Neuronal stem cell (in vitro differentiated cells): Measurements from ENCODE around the gene FBXL7.

Source experiments
- DNase-seq: peaks from one replicate; pipeline ENCODE4 v3.0.0-alpha.2; 2013; ENCODE audit warnings: low spot score
- H2AFZ ChIP-seq: one replicate; pipeline ENCODE4 v1.6.1; 2013; ENCODE audit warnings: mild to moderate bottlenecking, low read length, inconsistent platforms
- H2AK5ac ChIP-seq: 2 replicates; pipeline ENCODE4 v1.6.1; 2013; ENCODE audit warnings: low read depth, mild to moderate bottlenecking, inconsistent platforms, low read length, moderate library complexity, mixed read lengths
- H2BK120ac ChIP-seq: 2 replicates; pipeline ENCODE4 v1.6.1; 2013; ENCODE audit warnings: low read depth, mild to moderate bottlenecking, inconsistent platforms, low read length, moderate library complexity, mixed read lengths
- H2BK12ac ChIP-seq: one replicate; pipeline ENCODE4 v1.6.1; 2013; ENCODE audit warnings: low read length, inconsistent platforms
- H2BK15ac ChIP-seq: 2 replicates; pipeline ENCODE4 v1.6.1; 2013; ENCODE audit warnings: mild to moderate bottlenecking, low read length, inconsistent platforms, mixed read lengths
- H2BK5ac ChIP-seq: one replicate; pipeline ENCODE4 v1.6.1; 2013; ENCODE audit warnings: inconsistent platforms, mild to moderate bottlenecking, low read length, moderate library complexity
- H3K14ac ChIP-seq: one replicate; pipeline ENCODE4 v1.6.1; 2013; ENCODE audit warnings: low read length, inconsistent platforms
- H3K18ac ChIP-seq: 2 replicates; pipeline ENCODE4 v1.6.1; 2013; ENCODE audit warnings: low read length, inconsistent platforms
- H3K23ac ChIP-seq: 2 replicates; pipeline ENCODE4 v1.6.1; 2013; ENCODE audit warnings: low read depth, mild to moderate bottlenecking, mixed read lengths, low read length, inconsistent platforms; ENCODE audit not compliant: poor library complexity
- H3K27ac ChIP-seq: replicated peaks from 3 replicates; pipeline ENCODE4 v1.5.1; 2013; ENCODE audit warnings: low read length, inconsistent platforms
- H3K27me3 ChIP-seq, 3 experiments: 2 replicates each; pipeline ENCODE4 v1.6.1; 2013; ENCODE audit warnings: low read length in 3 of 3, mild to moderate bottlenecking in 2 of 3, inconsistent platforms in 1 of 3, low read depth in 1 of 3, mixed read lengths in 1 of 3, moderate library complexity in 1 of 3; ENCODE audit not compliant: control insufficient read depth in 3 of 3, insufficient read depth in 3 of 3
- H3K36me3 ChIP-seq, 2 donors: replicated peaks in 1 of 2; 2 replicates each; pipeline ENCODE4 v1.6.1; 2013; ENCODE audit warnings: low read length in 2 of 2; ENCODE audit not compliant: control insufficient read depth in 2 of 2, insufficient read depth in 2 of 2
- H3K4ac ChIP-seq: 2 replicates; pipeline ENCODE4 v1.6.1; 2013; ENCODE audit warnings: inconsistent platforms, mild to moderate bottlenecking, low read length, moderate library complexity
- H3K4me1 ChIP-seq, 2 donors: 1 replicate in 1 of 2; 2 replicates in 1 of 2; pipeline ENCODE4 v1.6.1; 2013; ENCODE audit warnings: low read length in 2 of 2, low read depth in 1 of 2; ENCODE audit not compliant: control insufficient read depth in 2 of 2, insufficient read depth in 1 of 2
- H3K4me2 ChIP-seq: one replicate; pipeline ENCODE4 v1.6.1; 2013; ENCODE audit warnings: mild to moderate bottlenecking, low read length, inconsistent platforms; ENCODE audit not compliant: insufficient read depth, poor library complexity, severe bottlenecking
- H3K4me3 ChIP-seq, 2 donors: 2 replicates each; pipeline ENCODE4 v1.5.1; 2013; ENCODE audit warnings: low read length in 2 of 2, mild to moderate bottlenecking in 2 of 2, inconsistent platforms in 1 of 2, moderate library complexity in 1 of 2
- H3K79me1 ChIP-seq: one replicate; pipeline ENCODE4 v1.6.1; 2013; ENCODE audit warnings: low read depth, mild to moderate bottlenecking, inconsistent platforms, low read length, moderate library complexity
- H3K9ac ChIP-seq: one replicate; pipeline ENCODE4 v1.6.1; 2013; ENCODE audit warnings: mild to moderate bottlenecking, low read depth, low read length, inconsistent platforms; ENCODE audit not compliant: poor library complexity
- H3K9me3 ChIP-seq, 2 donors: replicated peaks in 1 of 2; 2 replicates each; pipeline versions ENCODE3 to v1.6.1; 2013; ENCODE audit warnings: low read length in 2 of 2, mild to moderate bottlenecking in 2 of 2, inconsistent platforms in 1 of 2, low read depth in 1 of 2, mixed read lengths in 1 of 2, moderate library complexity in 1 of 2; ENCODE audit not compliant: control insufficient read depth in 2 of 2, insufficient read depth in 1 of 2
- H4K8ac ChIP-seq: one replicate; pipeline ENCODE4 v1.6.1; 2013; ENCODE audit warnings: low read depth, mild to moderate bottlenecking, inconsistent platforms, low read length, moderate library complexity
- H4K91ac ChIP-seq: one replicate; pipeline ENCODE4 v1.6.1; 2013; ENCODE audit warnings: low read length, low read depth, mild to moderate bottlenecking, inconsistent platforms; ENCODE audit not compliant: poor library complexity
- WGBS, 2 donors: extraction: QIAGEN DNeasy Blood & Tissue Kit; methylation state at CpG; one replicate each; pipeline ENCODE4 v1.1.7; 2013; ENCODE audit warnings: missing lambda C conversion rate in 2 of 2, mixed read lengths in 1 of 2; ENCODE audit not compliant: insufficient read length in 2 of 2, insufficient replicate concordance in 1 of 2; ENCODE audit errors: extremely low coverage in 2 of 2; 5-methylcytosine and 5-hydroxymethylcytosine counted together

Gene FBXL7

DNA sequence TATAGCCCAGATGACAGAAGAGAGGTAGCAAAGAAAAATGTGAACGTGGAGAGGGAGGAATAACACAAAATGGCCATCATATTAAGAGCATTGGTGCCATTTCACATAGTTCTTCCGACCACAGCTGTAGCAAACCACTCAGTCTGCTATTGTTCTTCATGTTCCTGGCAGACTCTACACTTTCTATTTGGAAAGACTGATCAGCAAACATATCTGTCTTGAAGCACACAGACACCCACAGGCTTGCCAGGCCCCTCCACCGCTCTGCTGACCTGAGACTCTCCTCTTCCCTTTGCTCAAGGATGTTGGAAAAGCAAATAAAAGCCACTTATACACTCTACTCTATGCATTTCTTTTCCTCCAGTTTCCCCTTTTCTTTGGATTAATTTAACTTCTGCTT is 298.0 kb downstream of the FBXL7 start:
- H3K18ac ChIP-seq: no peak overlapping the region
- H2BK12ac ChIP-seq: no peak overlapping the region
- H2BK120ac ChIP-seq: no peak overlapping the region
- H3K9me3 ChIP-seq: peaks cover 0 to 2% of the 10 kb centered on the region in 2 donors
- no peak for DNase-seq
- no peak overlapping the region for H2BK15ac ChIP-seq
- H3K27ac ChIP-seq: no peak overlapping the region
- no peak overlapping the region for H3K23ac ChIP-seq
- no peak overlapping the region for H3K14ac ChIP-seq
- no peaks in the 10 kb centered on the region for H3K36me3 ChIP-seq
- H2AFZ ChIP-seq: no peak overlapping the region
- no peak overlapping the region for H3K4me2 ChIP-seq
- no peaks in the 10 kb centered on the region for H3K79me1 ChIP-seq
- no peak overlapping the region for H4K91ac ChIP-seq
- H3K4me3 ChIP-seq: no peak overlapping the region
- H3K27me3 ChIP-seq: no peaks in the 10 kb centered on the region
- no peak overlapping the region for H2AK5ac ChIP-seq
- H3K4ac ChIP-seq: no peak overlapping the region
- no peak overlapping the region for H4K8ac ChIP-seq
- H2BK5ac ChIP-seq: no peak overlapping the region
- no peak overlapping the region for H3K9ac ChIP-seq
- peaks cover 1 to 9% of the 10 kb centered on the region in 2 donors for H3K4me1 ChIP-seq
- no CpG with 5 or more reads among the region's 3 CpGs for WGBS, 2 donors

- no peaks in the 10 kb centered on the region for H3K36me3 ChIP-seq
- H3K9me3 ChIP-seq: peaks cover 2 to 3% of the 10 kb centered on the region in 2 donors
- H2AK5ac ChIP-seq: no peak overlapping the region
- H2BK12ac ChIP-seq: no peak overlapping the region
- no peak overlapping the region for H4K8ac ChIP-seq
- no peak overlapping the region for H3K4ac ChIP-seq
- H3K79me1 ChIP-seq: no peaks in the 10 kb centered on the region
- no peak overlapping the region for H4K91ac ChIP-seq
- DNase-seq: no peak
- no peak overlapping the region for H3K18ac ChIP-seq
- H3K27me3 ChIP-seq: no peaks in the 10 kb centered on the region
- H2AFZ ChIP-seq: no peak overlapping the region
- H3K4me2 ChIP-seq: no peak overlapping the region
- H2BK15ac ChIP-seq: no peak overlapping the region
- no peak overlapping the region for H3K9ac ChIP-seq
- peaks cover 0 to 9% of the 10 kb centered on the region in 2 donors for H3K4me1 ChIP-seq
- H3K23ac ChIP-seq: no peak overlapping the region
- whole genome bisulfite sequencing, 2 donors: no CpG with 5 or more reads among the region's 1 CpG
- no peak overlapping the region for H3K4me3 ChIP-seq
- H3K14ac ChIP-seq: no peak overlapping the region
- H2BK5ac ChIP-seq: no peak overlapping the region
- H3K27ac ChIP-seq: no peak overlapping the region
- H2BK120ac ChIP-seq: no peak overlapping the region
These were observed 299.0 kb downstream of the FBXL7 start for GRCh38 chr5:15799014-15799413.

DNA sequence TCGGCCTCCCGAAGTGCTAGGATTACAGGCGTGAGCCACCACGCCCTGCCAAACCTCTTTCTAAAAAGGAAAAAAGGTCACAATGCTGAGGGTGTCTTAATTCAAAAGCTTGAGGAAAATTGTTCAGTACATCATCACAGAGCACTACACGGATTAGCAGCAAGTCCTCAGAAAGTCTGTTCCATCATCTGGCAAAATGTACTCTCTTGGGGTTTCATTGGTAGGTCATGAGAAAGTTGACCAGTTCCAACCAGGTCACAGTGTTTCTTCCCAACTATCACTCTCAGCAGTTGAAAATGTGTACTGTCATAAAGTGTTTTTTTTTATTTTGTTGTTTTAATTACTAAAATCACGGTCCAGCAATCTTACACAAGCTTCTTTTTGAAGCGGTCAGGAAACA is 299.6 kb downstream of the FBXL7 start:
- Histone ChIP-seq H3K4me1 (peaks cover 0 to 5% of the 10 kb centered on the region in 2 donors), H3K4ac (no peak overlapping the region), H4K91ac (no peak overlapping the region), H3K4me3 (no peak overlapping the region), H2BK15ac (no peak overlapping the region), H3K79me1 (no peaks in the 10 kb centered on the region), H2AK5ac (no peak overlapping the region), H3K14ac (no peak overlapping the region), H2BK12ac (no peak overlapping the region), H2AFZ (no peak overlapping the region), H3K27ac (no peak overlapping the region), H3K18ac (no peak overlapping the region), H2BK5ac (no peak overlapping the region), H3K27me3 (no peaks in the 10 kb centered on the region), H4K8ac (no peak overlapping the region), H3K9me3 (peaks cover 5% of the 10 kb centered on the region in 2 donors), H3K9ac (no peak overlapping the region), H3K36me3 (no peaks in the 10 kb centered on the region), H3K23ac (no peak overlapping the region), H3K4me2 (no peak overlapping the region), H2BK120ac (no peak overlapping the region)
- no CpG with 5 or more reads among the region's 7 CpGs for WGBS, 2 donors
- DNase-seq: no peak

DNA sequence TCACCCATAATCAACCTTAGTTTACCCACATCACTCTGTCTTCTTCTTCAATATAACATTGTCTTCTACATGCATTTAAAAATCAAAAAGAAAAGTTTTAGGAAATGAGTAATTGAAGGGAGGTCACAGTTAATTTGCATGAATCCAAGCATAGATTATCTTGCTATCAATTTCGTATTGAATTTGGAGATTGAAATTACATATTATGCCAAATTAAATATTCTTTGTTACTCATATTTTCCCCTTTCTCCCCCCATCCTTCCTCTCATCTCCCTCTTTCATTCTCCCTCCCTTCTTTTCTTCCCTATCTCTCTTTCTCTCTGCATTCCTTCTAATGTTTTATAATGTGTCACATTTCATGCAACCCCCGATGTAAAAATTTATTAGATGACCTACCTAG is 303.3 kb downstream of the FBXL7 start:
- H3K79me1 ChIP-seq: no peaks in the 10 kb centered on the region
- no peak overlapping the region for H2AK5ac ChIP-seq
- peaks cover 8 to 11% of the 10 kb centered on the region in 2 donors for H3K9me3 ChIP-seq
- H3K27me3 ChIP-seq: no peaks in the 10 kb centered on the region
- H3K27ac ChIP-seq: no peak overlapping the region
- H2BK5ac ChIP-seq: no peak overlapping the region
- no peak overlapping the region for H3K23ac ChIP-seq
- DNase-seq: no peak
- no peaks in the 10 kb centered on the region for H3K4me1 ChIP-seq
- no peaks in the 10 kb centered on the region for H3K36me3 ChIP-seq
- no peak overlapping the region for H3K4ac ChIP-seq
- no peak overlapping the region for H3K18ac ChIP-seq
- no peak overlapping the region for H4K8ac ChIP-seq
- no CpG with 5 or more reads among the region's 2 CpGs for WGBS, 2 donors
- H3K14ac ChIP-seq: no peak overlapping the region
- no peak overlapping the region for H3K9ac ChIP-seq
- H2AFZ ChIP-seq: no peak overlapping the region
- no peak overlapping the region for H3K4me2 ChIP-seq
- no peak overlapping the region for H4K91ac ChIP-seq
- H2BK120ac ChIP-seq: no peak overlapping the region
- H2BK15ac ChIP-seq: no peak overlapping the region
- no peak overlapping the region for H3K4me3 ChIP-seq
- H2BK12ac ChIP-seq: no peak overlapping the region
